Measurements from ENCODE around the gene SARM1.

DNA sequence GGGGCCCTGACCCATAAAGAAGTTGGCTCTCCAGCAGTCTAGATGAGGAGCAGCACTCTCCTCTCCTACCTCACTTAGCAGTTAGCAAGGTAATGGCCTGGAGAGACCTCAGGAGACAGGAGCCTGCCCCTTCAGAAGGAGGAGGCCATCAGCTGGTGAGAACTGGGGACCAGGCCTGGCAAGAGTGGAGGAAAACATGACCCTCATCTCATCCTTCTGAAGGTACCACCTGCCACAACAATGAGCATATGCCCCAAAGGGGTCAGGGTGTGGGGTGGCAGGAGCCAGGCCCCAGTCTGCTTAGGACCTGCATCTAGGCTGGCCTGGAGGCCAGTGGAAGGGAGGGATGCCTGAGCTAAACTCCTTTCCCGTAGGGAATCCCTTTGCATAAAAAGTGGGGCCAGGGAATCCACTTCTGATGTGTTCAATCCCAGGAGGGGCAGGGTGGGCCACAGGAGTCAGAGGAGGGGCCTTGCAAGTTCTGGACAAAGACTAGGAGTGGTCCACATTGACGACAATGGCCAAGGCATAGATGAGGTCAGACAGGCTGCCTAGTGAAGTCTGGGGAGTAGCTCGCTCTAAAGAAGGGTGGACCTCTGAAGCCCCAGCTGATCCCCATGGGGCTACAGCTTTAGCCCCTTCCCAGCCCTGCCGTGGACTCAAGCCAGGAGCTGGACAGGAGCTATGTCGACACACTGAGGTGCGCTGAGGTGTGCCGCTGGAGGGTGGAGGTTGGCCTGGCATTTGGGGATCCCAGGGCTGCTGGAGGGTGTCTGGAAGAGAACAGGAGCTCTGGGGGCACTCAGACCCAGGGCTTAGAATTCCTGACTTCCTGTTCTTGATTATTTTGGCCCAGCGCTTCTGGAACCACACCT is 7.5 kb upstream of the SARM1 start:
- TF ChIP-seq, protein P1, sequence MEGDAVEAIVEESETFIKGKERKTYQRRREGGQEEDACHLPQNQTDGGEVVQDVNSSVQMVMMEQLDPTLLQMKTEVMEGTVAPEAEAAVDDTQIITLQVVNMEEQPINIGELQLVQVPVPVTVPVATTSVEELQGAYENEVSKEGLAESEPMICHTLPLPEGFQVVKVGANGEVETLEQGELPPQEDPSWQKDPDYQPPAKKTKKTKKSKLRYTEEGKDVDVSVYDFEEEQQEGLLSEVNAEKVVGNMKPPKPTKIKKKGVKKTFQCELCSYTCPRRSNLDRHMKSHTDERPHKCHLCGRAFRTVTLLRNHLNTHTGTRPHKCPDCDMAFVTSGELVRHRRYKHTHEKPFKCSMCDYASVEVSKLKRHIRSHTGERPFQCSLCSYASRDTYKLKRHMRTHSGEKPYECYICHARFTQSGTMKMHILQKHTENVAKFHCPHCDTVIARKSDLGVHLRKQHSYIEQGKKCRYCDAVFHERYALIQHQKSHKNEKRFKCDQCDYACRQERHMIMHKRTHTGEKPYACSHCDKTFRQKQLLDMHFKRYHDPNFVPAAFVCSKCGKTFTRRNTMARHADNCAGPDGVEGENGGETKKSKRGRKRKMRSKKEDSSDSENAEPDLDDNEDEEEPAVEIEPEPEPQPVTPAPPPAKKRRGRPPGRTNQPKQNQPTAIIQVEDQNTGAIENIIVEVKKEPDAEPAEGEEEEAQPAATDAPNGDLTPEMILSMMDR (IDR thresholded peaks at IDR 0.05; ENCODE audit: poor library complexity), result no peak
- no peak for TF ChIP-seq EZH2 (IDR thresholded peaks at IDR 0.05; ENCODE audit: borderline replicate concordance)
